ENCODE results near the gene PIGU. TPM values are rescaled to one million over a fixed set of nuclear protein-coding genes. Genes with fewer than 3 reads are reported as not detected.

The PIGU gene
- total and polyA plus RNA-seq, 9 of the 15 experiments (the other 6 are each of a cell fraction or from before 2014, with no cell fraction given) = 6.5 to 100 (median 28.1) TPM

- TF ChIP-seq CUX1 (CRISPR knock-in tag; IDR thresholded peaks at IDR 0.05) = no peak
- no peak for TF ChIP-seq ELK1 (CRISPR knock-in tag; IDR thresholded peaks at IDR 0.05)
- no peak for TF ChIP-seq ZSCAN29 (IDR thresholded peaks at IDR 0.05)
- TF ChIP-seq CBFA2T2 (conservative IDR thresholded peaks at IDR 0.05) = no peak
- TF ChIP-seq ESRRB (CRISPR knock-in tag; IDR thresholded peaks at IDR 0.05; ENCODE audit: borderline replicate concordance) = no peak
- no peak for TF ChIP-seq ZNF280A (IDR thresholded peaks at IDR 0.05; ENCODE audit: low read depth, partially characterized antibody)
- Histone ChIP-seq H2AFZ (ENCODE audit: low read depth, low read length) (no peak overlapping the region), H3K4me3 (no peak overlapping the region), H3K9me1 (ENCODE audit: control insufficient read depth, insufficient read depth, low read length) (no peaks in the 10 kb centered on the region), H3K9me3 (replicated peaks; ENCODE audit: control insufficient read depth, insufficient read depth, low read depth, low read length) (no peaks in the 10 kb centered on the region), H4K20me1 (replicated peaks; ENCODE audit: control insufficient read depth, insufficient read depth, low read length) (peaks cover 3% of the 10 kb centered on the region; the same call in 1 of the 2 replicates), H3K4me1 (replicated peaks in 1 of 2; ENCODE audit: control insufficient read depth in 2 of 2, insufficient read depth in 2 of 2, low read length in 2 of 2) (peaks cover 0 to 15% of the 10 kb centered on the region in 2 experiments; a peak in 4 of 5 replicates), H3K9ac (ENCODE audit: insufficient read depth in 1 of 2, low read depth in 2 of 2, low read length in 2 of 2) (peak overlapping the region in 1 of 2 experiments; percentile 37; a peak in 1 of 4 replicates), H3K79me2 (ENCODE audit: control insufficient read depth, insufficient read depth, low read length) (no peaks in the 10 kb centered on the region), H3K4me2 (ENCODE audit: insufficient read depth, low read length) (no peak overlapping the region), H3K27ac (ENCODE audit: extremely low read depth, low read depth, low read length) (no peak overlapping the region), H3K27me3 (ENCODE audit: control insufficient read depth in 2 of 2, insufficient read depth in 2 of 2, low read length in 2 of 2) (no peaks in the 10 kb centered on the region), H3K36me3 (ENCODE audit: control insufficient read depth, insufficient read depth, low read length) (peaks cover 6% of the 10 kb centered on the region; the same call in 2 of the 3 replicates)
- FAIRE-seq (no peak), DNase-seq (ENCODE audit: extremely low read depth in 1 of 4, low spot score in 3 of 4) (no peak), ATAC-seq (no peak)
- BruUV-seq (replicated peaks) = no TSS peak
- intact Hi-C loops (cut with micrococcal nuclease) (no loop called here), in situ Hi-C loops (cut with MboI) (no loop called here)
- WGBS (ENCODE audit: insufficient coverage, low coverage, missing lambda C conversion rate) = 74% methylated on average over 15 of the region's 15 CpGs
- ChIA-PET POLR2A (interaction anchor here (2.1 kb wide), 1 partner anchor 10 kb away, joined by 7 read pairs; no protein-coding TSS in a partner anchor), CTCF (ENCODE audit: low intra/inter-chr PET ratio) (no interaction called here)
These were observed 108.7 kb downstream of the PIGU start for GRCh38 chr20:34567892-34568865.

Measured in K562 (cell line).